Right ventricle myocardium inferior (tissue), 1 donor: ENCODE data around the gene NCOA4. TPM values are rescaled to one million over a fixed set of nuclear protein-coding genes. Genes with fewer than 3 reads are reported as not detected.
"Not testable (repeated sequence)": the region's sequence is repeated elsewhere in the genome, so short reads cannot be mapped to it uniquely, and the experiment has no call there.

Experiments used
- ATAC-seq: fragments of 200-7000 bp; cut with Tn5 transposase; one replicate; pipeline ENCODE4 v1.9.1; 2020; ENCODE audit warnings: mild to moderate bottlenecking, moderate library complexity
- DNase-seq: peaks from one replicate; pipeline ENCODE4 v3.0.0; 2021; ENCODE audit errors: missing footprints
- intact Hi-C: fragments of 100-400 bp; cut with DNase I; formaldehyde crosslinking; loops from one replicate; pipeline ENCODE4 v1.11.0; 2022
- total RNA-seq: library from RNA; stranded (reverse); fragmentation: NEBNext Ultra II Directional; extraction: Animal tissue kit (Norgen Biotek cat#: 25700); gene quantifications from one replicate; pipeline ENCODE4 v1.2.1, GENCODE V29; 2021
- donor health status: DM: no; HTN: yes; CAD: no; lungs with severe emphysema.

The NCOA4 gene
- total RNA-seq, 1 donor from 2014 or later: 284 TPM

DNA sequence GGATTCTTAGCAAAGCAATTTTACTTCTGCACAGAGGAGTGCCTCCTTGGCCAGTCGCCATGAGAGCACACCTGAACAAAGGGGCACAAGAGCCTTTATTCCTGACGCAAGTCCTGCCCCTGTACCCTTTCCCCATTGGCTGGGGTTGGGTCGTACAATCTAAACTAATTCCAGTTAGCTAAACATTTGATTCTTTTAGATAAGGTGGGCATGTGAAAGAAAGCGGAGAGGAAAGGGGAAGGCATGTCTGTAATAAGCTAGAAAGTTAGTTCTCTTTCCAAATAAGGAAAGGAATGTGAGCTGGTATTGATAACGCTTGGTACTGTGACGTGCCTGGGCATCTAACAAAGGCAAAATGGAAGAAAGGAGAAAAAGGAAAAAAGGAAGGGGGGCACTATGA, 73.8 kb downstream of the NCOA4 start:
- ATAC-seq, DNase-seq, intact Hi-C loops: not testable (repeated sequence)

Other genes with a start within 250 kb of the NCOA4 start
- gene AGAP4, start 183.1 kb downstream of the NCOA4 start, total RNA-seq: 4.8 TPM
- gene TIMM23, start 58.1 kb downstream of the NCOA4 start, total RNA-seq: 86.1 TPM
- gene MSMB, start 15.6 kb upstream of the NCOA4 start, total RNA-seq: not detected